Jurkat, Clone E6-1 (cell line): ENCODE results near the gene FUCA1.
"Not testable (repeated sequence)": the region's sequence is repeated elsewhere in the genome, so short reads cannot be mapped to it uniquely, and the experiment has no call there.

Experiments used
- DNase-seq: peaks from one replicate; pipeline ENCODE4 v3.0.0-alpha.2; 2011; ENCODE audit warnings: low read depth, low spot score
- H3K4me3 ChIP-seq: 2 replicates; pipeline ENCODE4 v1.5.1; 2011; ENCODE audit warnings: mild to moderate bottlenecking, low read length, control low read depth, moderate library complexity

Gene FUCA1

GRCh38 chr1:23810818-23811540 is 57.1 kb downstream of the FUCA1 start:
- H3K4me3 ChIP-seq = no peak overlapping the region
- peak; percentile 52 for DNase-seq

- DNase-seq = peak; percentile 71
- no peak overlapping the region for H3K4me3 ChIP-seq
Observed at GRCh38 chr1:23809751-23810171, 58.3 kb downstream of the FUCA1 start.

DNA sequence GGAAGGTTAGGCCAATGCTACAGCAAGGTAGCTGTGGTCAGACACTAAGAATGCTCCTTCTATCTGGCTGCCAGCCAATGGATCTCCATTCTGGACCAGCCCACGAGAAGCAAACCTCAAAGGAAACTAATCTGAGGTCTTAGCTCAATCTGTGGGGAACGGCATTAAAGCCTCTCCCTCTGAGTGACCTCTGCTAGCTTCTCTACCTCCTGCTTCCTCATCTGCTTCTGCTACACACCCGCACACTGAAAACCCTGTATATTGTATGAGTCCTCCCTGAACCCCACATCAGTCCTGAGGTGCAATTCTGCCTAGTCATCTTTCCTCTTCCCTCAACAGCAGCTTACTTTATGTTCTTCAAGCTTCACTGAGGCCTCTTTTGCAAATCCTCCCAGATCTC is 60.6 kb downstream of the FUCA1 start:
- DNase-seq = no peak

DNA sequence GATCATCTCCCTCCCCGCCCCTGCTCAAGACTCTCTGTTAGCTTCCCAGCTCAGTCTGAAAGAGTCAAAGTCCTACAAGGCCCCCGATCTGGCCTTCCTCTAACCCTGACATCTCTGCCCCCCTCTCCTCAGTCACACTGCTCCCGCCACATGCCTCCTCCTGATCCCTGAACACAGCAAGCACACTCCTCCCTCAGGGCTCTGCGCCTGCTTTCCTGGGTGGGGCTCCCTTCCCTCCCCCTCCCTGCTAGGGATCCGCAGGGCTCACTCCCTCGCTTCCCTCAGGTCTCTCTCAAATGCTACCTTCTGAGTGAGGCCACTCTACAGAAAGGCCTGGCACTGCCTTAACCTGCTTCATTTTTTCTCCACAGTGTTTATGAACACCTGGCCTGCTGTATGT is 61.8 kb downstream of the FUCA1 start:
- no peak for DNase-seq
- no peak overlapping the region for H3K4me3 ChIP-seq

More for the DNA sequence above, 60.6 kb downstream of the FUCA1 start:
- no peak overlapping the region for H3K4me3 ChIP-seq

GRCh38 chr1:23805025-23805424 is 63.1 kb downstream of the FUCA1 start:
- no peak overlapping the region for H3K4me3 ChIP-seq
- DNase-seq = no peak

DNA sequence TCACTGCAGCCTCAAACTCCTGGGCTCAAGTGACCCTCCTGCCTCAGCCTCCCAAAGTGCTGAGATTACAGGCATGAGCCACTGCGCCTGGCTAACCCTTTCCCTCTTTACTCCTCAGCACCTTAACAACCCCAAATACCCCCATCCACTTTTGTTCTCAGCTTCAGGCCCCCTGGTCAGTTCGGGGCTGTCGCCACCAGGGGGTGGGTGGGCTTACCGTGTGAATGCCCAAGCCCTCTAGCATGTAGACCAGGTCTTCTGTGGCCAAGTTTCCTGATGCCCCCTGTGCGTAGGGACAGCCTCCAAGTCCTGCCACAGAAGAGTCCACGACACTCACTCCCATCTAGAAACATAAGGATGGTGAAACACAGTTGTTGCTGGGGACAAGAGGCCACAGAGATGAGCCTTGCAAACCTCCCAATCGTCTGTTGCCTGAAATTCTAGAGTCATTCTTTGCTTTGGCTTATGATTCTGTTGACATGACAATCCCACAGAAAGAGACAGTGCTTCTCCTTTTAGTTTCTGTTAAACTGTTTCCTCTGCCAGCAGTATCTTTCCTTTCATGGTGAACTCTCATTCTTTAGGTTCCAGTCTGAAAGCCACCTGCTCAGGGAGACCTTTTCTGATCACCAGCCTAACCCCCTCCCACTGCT is 63.8 kb downstream of the FUCA1 start:
- no peak for DNase-seq

DNA sequence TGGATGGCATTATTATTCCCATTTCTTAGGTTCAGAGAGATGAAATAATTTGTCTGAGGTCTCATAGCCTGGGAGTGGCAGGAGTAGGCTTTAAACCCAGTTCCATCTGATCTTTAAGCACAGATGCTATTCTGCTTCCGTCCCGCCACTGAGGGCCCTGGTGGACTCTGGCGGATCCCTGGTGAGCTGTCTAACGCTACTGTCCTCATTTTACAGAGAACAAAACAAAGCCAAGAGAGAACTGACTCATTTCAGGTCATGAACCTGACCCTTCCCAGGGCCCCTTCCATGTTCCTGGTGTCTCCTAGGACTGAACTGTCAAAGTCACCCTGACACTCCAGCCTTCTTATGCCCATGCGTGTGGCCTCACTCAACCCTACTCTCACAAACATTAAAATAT is 64.4 kb downstream of the FUCA1 start:
- no peak overlapping the region for H3K4me3 ChIP-seq
- no peak for DNase-seq

More for the DNA sequence above, 63.8 kb downstream of the FUCA1 start:
- H3K4me3 ChIP-seq = no peak overlapping the region

- not testable (repeated sequence) for H3K4me3 ChIP-seq, DNase-seq
Observed at GRCh38 chr1:23802809-23803342, 65.2 kb downstream of the FUCA1 start.

DNA sequence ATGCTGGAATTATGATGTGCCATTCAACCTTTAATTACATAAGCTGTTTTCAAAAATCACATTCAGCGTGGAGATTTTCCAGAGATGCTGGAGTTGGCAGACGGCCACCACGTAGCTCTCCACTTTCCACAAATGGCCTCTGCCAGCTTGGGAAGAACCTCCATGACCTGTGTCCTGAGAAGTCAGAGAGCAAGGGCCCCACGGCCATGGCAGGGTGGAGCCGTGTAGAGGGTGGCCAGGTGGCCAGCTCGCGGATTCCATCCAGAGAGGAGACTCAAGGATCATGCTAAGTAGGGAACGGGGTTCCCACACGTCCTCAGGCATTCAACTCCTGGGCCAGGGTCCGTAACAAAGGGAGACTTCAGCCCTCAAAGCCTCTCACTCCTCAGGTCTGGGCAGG is 66.2 kb downstream of the FUCA1 start:
- H3K4me3 ChIP-seq = no peak overlapping the region
- DNase-seq = no peak

- peak overlapping the region; percentile 69 for H3K4me3 ChIP-seq
- DNase-seq = no peak
Observed at GRCh38 chr1:23801338-23801748, 66.7 kb downstream of the FUCA1 start.

DNA sequence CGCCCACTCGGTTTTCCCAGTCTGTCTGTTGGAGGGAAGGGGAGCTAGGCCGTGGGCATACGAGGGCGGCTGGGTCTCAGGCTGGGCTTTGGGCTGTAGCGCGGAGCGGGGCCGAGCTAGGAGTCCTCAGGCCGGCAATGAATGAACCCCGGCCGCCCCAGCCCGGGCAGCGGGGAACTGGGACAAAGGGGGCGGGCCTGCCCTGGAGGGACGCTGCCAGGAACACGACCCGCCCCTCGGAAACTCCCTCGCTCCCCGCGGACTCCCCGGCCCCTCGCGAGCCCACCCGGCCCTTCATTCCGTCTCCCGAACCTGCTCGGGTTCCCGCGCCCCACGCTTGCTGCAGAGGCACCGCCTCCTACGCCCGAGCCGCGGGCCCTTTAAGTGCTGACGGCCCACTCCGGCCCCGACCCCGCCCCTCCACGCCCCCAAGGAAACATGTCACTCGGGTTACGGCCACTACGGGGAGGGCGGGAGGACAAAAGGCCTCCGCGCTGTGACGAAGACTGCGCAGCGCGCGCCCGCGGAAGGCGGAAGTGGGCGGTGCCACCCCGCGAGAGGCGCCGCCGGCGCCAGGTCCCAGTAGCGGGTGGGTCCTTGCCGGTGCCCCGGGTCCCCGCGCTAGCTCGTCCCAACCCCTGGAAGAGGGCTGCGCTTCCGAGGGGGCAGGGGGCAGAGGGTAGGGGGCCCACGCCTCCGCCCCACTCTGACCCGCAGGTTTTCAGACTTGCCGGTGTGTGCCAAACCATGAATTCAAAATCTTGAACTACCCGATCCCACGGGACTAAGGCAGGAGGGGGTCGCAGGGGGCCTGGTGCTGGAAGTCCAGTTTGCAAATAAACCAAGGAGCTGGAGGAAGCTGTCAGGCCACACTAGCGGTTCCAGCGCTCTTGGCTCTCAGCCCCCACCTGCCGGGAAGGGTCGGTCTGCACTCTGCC is 67.4 kb downstream of the FUCA1 start, which contains the start of gene GALE:
Gene GALE (minus strand): TSS at position 355 of the 938 bp plus-strand sequence. CDS start 1,747 bp downstream, outside the sequence.
- peak within 1 kb of the TSS; percentile 69 for H3K4me3 ChIP-seq
- DNase-seq = peak; percentile 92

GRCh38 chr1:23799570-23800399 is 68.3 kb downstream of the FUCA1 start:
- DNase-seq = no peak

DNA sequence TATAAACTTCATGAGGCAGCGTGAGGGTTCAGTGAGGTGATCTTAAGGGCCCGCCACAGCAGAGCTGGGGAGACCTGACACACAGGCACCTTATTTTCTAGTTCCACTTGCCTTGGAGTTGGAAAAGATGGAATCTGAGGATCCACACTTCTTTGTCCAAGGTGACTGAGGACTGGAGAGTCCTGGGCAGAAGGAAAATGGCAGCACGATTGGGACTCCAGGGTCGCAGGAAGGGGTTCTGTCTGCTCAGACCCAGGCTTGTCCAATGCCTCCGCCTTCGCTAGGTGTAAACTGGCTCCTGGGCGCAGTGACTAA is 68.9 kb downstream of the FUCA1 start:
- no peak for DNase-seq
- H3K4me3 ChIP-seq = peak overlapping the region; percentile 69; the same call in 1 of the 2 replicates

More at GRCh38 chr1:23799570-23800399, 68.3 kb downstream of the FUCA1 start:
- peak overlapping the region; percentile 69 for H3K4me3 ChIP-seq

GRCh38 chr1:23798662-23799142 is 69.4 kb downstream of the FUCA1 start:
- no peak overlapping the region for H3K4me3 ChIP-seq
- DNase-seq = no peak

GRCh38 chr1:23797478-23798448 is 70.3 kb downstream of the FUCA1 start:
- H3K4me3 ChIP-seq = no peak overlapping the region
- no peak for DNase-seq

DNA sequence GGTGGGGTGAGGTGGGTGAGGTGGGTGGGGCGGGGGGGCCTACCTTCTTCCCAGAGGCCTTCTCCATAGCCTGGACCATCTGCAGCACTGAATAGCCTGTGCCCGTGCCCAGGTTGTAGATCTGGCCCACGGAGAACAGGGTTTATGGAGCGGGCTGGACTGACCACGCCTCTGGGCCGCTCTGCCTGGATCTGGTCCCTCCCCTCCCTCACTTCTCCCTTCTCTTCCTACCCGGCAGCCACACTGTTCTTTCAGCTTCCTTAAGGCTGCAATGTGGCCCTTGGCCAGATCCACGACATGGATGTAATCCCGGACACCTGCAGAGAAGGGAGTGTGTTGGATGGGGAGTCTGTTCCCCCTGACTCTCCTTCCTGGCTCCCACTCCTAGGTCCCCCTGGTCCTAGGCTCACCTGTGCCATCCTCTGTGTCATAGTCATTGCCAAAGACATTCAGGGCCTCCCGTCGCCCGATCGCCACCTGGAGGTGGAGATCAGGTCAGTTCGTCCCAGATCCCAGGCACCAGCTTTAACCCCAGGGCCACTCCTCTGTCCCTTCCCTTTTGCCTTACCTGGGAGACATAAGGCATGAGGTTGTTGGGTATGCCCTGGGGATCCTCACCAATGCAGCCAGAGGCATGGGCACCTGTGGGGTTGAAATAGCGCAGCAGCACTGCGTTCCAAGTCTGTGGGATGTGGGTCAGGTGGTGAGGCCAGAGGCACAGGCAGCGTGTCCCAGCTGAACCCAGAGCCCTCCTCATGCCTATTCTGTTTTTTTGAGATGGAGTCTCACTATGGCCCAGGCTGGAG is 71.4 kb downstream of the FUCA1 start:
- DNase-seq = no peak
- H3K4me3 ChIP-seq = no peak overlapping the region
